ENCODE results near the gene FOCAD. TPM values are rescaled to one million over a fixed set of nuclear protein-coding genes. Genes with fewer than 3 reads are reported as not detected.

Gene FOCAD
- total RNA-seq, 1 donor from 2014 or later: 60.1 TPM

DNA sequence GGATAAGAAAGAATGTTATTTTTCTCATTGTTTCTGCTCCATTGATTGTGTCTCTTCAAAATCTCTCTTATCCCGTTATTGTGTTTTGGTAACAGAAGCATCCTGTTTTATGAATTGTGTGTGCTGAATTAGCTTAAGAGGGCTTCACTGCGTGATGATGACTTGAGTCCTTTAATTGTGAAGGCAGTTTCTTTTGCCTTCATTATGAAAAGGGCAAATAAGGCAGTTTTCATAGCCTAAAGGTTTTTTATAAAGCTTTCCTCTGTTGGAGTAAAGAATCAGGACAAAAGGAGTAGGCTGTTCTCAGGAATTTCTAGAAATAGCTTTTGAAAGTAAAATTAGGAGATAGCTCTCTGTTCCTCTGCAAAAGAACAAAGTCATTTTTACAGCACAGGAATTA lies 169.8 kb downstream of the FOCAD start:
- Mint-ChIP-seq H3K27me3 (ENCODE audit: low read depth) (no peaks in the 10 kb centered on the region), H3K4me3 (no peak overlapping the region), H3K27ac (ENCODE audit: unreplicated experiment) (no peak overlapping the region), H3K4me1 (peaks cover 38% of the 10 kb centered on the region), H3K9me3 (peaks cover 23% of the 10 kb centered on the region), H3K36me3 (ENCODE audit: low read depth) (peaks cover 31% of the 10 kb centered on the region)
- no peak for DNase-seq (ENCODE audit: low read depth, low spot score)
- TF ChIP-seq, protein P1, sequence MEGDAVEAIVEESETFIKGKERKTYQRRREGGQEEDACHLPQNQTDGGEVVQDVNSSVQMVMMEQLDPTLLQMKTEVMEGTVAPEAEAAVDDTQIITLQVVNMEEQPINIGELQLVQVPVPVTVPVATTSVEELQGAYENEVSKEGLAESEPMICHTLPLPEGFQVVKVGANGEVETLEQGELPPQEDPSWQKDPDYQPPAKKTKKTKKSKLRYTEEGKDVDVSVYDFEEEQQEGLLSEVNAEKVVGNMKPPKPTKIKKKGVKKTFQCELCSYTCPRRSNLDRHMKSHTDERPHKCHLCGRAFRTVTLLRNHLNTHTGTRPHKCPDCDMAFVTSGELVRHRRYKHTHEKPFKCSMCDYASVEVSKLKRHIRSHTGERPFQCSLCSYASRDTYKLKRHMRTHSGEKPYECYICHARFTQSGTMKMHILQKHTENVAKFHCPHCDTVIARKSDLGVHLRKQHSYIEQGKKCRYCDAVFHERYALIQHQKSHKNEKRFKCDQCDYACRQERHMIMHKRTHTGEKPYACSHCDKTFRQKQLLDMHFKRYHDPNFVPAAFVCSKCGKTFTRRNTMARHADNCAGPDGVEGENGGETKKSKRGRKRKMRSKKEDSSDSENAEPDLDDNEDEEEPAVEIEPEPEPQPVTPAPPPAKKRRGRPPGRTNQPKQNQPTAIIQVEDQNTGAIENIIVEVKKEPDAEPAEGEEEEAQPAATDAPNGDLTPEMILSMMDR (conservative IDR thresholded peaks at IDR 0.05): no peak

- Mint-ChIP-seq H3K27ac (ENCODE audit: unreplicated experiment) (no peak overlapping the region), H3K4me3 (no peak overlapping the region), H3K4me1 (peaks cover 33% of the 10 kb centered on the region), H3K9me3 (peaks cover 23% of the 10 kb centered on the region), H3K36me3 (ENCODE audit: low read depth) (peaks cover 31% of the 10 kb centered on the region), H3K27me3 (ENCODE audit: low read depth) (no peaks in the 10 kb centered on the region)
- TF ChIP-seq, protein P1 (conservative IDR thresholded peaks at IDR 0.05): no peak
- no peak for DNase-seq (ENCODE audit: low read depth, low spot score)
Measured at GRCh38 chr9:20854444-20854843, 170.4 kb downstream of the FOCAD start.

GRCh38 chr9:20863945-20864344 lies 179.9 kb downstream of the FOCAD start:
- peaks cover 16% of the 10 kb centered on the region for H3K36me3 Mint-ChIP-seq (ENCODE audit: low read depth)
- H3K4me1 Mint-ChIP-seq: peaks cover 6% of the 10 kb centered on the region
- H3K4me3 Mint-ChIP-seq: no peak overlapping the region
- TF ChIP-seq, protein P1 (conservative IDR thresholded peaks at IDR 0.05): no peak
- no peak for DNase-seq (ENCODE audit: low read depth, low spot score)
- H3K9me3 Mint-ChIP-seq: peaks cover 5% of the 10 kb centered on the region
- H3K27ac Mint-ChIP-seq (ENCODE audit: unreplicated experiment): no peak overlapping the region
- H3K27me3 Mint-ChIP-seq (ENCODE audit: low read depth): no peaks in the 10 kb centered on the region

- Mint-ChIP-seq H3K9me3 (peaks cover 5% of the 10 kb centered on the region), H3K4me3 (no peak overlapping the region), H3K4me1 (peaks cover 6% of the 10 kb centered on the region), H3K36me3 (ENCODE audit: low read depth) (peaks cover 16% of the 10 kb centered on the region), H3K27ac (ENCODE audit: unreplicated experiment) (no peak overlapping the region), H3K27me3 (ENCODE audit: low read depth) (no peaks in the 10 kb centered on the region)
- no peak for DNase-seq (ENCODE audit: low read depth, low spot score)
- TF ChIP-seq, protein P1 (conservative IDR thresholded peaks at IDR 0.05): no peak
Measured at GRCh38 chr9:20865347-20865746, 181.3 kb downstream of the FOCAD start.

GRCh38 chr9:20870115-20870514 lies 186.1 kb downstream of the FOCAD start:
- H3K27me3 Mint-ChIP-seq (ENCODE audit: low read depth): no peaks in the 10 kb centered on the region
- H3K4me3 Mint-ChIP-seq: no peak overlapping the region
- H3K27ac Mint-ChIP-seq (ENCODE audit: unreplicated experiment): no peak overlapping the region
- peaks cover 5% of the 10 kb centered on the region for H3K36me3 Mint-ChIP-seq (ENCODE audit: low read depth)
- peaks cover 2% of the 10 kb centered on the region for H3K9me3 Mint-ChIP-seq
- H3K4me1 Mint-ChIP-seq: peaks cover 27% of the 10 kb centered on the region
- TF ChIP-seq, protein P1 (conservative IDR thresholded peaks at IDR 0.05): no peak
- DNase-seq (ENCODE audit: low read depth, low spot score): no peak

All from neural crest cell (in vitro differentiated cells).